GM12878 (cell line): ENCODE results near the gene SIGLEC12.

ENCODE experiments used
- CHD2 ChIP-seq: IDR thresholded peaks from 2 replicates; pipeline ENCODE4 v1.6.1; 2011; ENCODE audit warnings: low read depth, low read length, improper control_type of control experiment, borderline replicate concordance
- CTCF ChIP-seq, 3 experiments: IDR thresholded peaks in 2 of 3; conservative IDR thresholded peaks in 1 of 3; 2 replicates each; pipeline ENCODE4 v1.5.1; 2011; ENCODE audit warnings: low read depth in 3 of 3, low read length in 3 of 3, mild to moderate bottlenecking in 3 of 3, control low read depth in 2 of 3, moderate library complexity in 2 of 3, inconsistent platforms in 1 of 3, mixed read lengths in 1 of 3; ENCODE audit not compliant: control insufficient read depth in 2 of 3, insufficient read depth in 1 of 3; ENCODE audit errors: extremely low read depth in 1 of 3
- ELK1 ChIP-seq: IDR thresholded peaks from 2 replicates; pipeline ENCODE4 v1.6.1; 2012; ENCODE audit warnings: low read depth, low read length, improper control_type of control experiment
- ETV6 ChIP-seq, 2 experiments: fragments of 450-650 bp in 1 of 2; IDR thresholded peaks in 1 of 2; conservative IDR thresholded peaks in 1 of 2; 2 replicates each; pipeline ENCODE4 v1.6.1; 2014; ENCODE audit warnings: antibody characterized with exemption in 1 of 2, borderline replicate concordance in 1 of 2, low read depth in 1 of 2, mild to moderate bottlenecking in 1 of 2, moderate library complexity in 1 of 2
- EZH2 ChIP-seq: IDR thresholded peaks from 2 replicates; pipeline ENCODE4 v1.6.1; 2012; ENCODE audit warnings: low read depth, mild to moderate bottlenecking, control low read depth, inconsistent platforms, low read length, borderline replicate concordance; ENCODE audit not compliant: control insufficient read depth
- NRF1 ChIP-seq: conservative IDR thresholded peaks from 2 replicates; pipeline ENCODE4 v1.6.1; 2011; ENCODE audit warnings: mild to moderate bottlenecking, low read depth, low read length, improper control_type of control experiment
- POLR2A ChIP-seq: IDR thresholded peaks from 2 replicates; pipeline ENCODE4 v1.6.1; 2011; ENCODE audit warnings: low read depth, mild to moderate bottlenecking, low read length
- POLR2AphosphoS5 ChIP-seq: IDR thresholded peaks from 2 replicates; pipeline ENCODE4 v1.6.1; 2011; ENCODE audit warnings: mild to moderate bottlenecking, low read length, inconsistent platforms
- RAD21 ChIP-seq: IDR thresholded peaks from 2 replicates; pipeline ENCODE4 v1.6.1; 2011; ENCODE audit warnings: mild to moderate bottlenecking, low read depth, low read length, moderate library complexity; ENCODE audit not compliant: insufficient read depth
- RBBP5 ChIP-seq: fragments of 200-600 bp; sonication (generic); conservative IDR thresholded peaks from 2 replicates; pipeline ENCODE4 v1.6.1; 2016
- SP1 ChIP-seq: IDR thresholded peaks from one replicate; pipeline ENCODE4 v1.6.1; 2011; ENCODE audit warnings: low read depth, low read length
- SUZ12 ChIP-seq: fragments of 200-600 bp; sonication (generic); IDR thresholded peaks from one replicate; pipeline ENCODE4 v1.6.1; 2018; ENCODE audit warnings: antibody characterized with exemption, mild to moderate bottlenecking; ENCODE audit not compliant: unreplicated experiment
- YY1 ChIP-seq: IDR thresholded peaks from 2 replicates; pipeline ENCODE4 v1.6.1; 2011; ENCODE audit warnings: low read depth, mild to moderate bottlenecking, low read length
- ZZZ3 ChIP-seq: IDR thresholded peaks from 2 replicates; pipeline ENCODE4 v1.6.1; 2011; ENCODE audit warnings: low read depth; ENCODE audit not compliant: control insufficient read depth, insufficient read length

GRCh38 chr19:51503286-51503817 is 1.8 kb upstream of the SIGLEC12 start:
- TF ChIP-seq POLR2A: no peak
- TF ChIP-seq CTCF (IDR thresholded peaks at IDR 0.05 in 2 of 3, conservative IDR thresholded peaks at IDR 0.05 in 1 of 3; ENCODE audit: control insufficient read depth in 2 of 3, extremely low read depth in 1 of 3, insufficient read depth in 1 of 3, low read depth in 3 of 3, low read length in 3 of 3): no peak
- TF ChIP-seq SP1: no peak
- TF ChIP-seq RAD21: no peak
- TF ChIP-seq POLR2AphosphoS5: no peak
- TF ChIP-seq YY1: no peak
- TF ChIP-seq EZH2: no peak
- TF ChIP-seq CHD2: no peak
- no peak for TF ChIP-seq RBBP5
- no peak for TF ChIP-seq ELK1
- no peak for TF ChIP-seq NRF1
- no peak for TF ChIP-seq ETV6 (conservative IDR thresholded peaks at IDR 0.05 in 1 of 2, IDR thresholded peaks at IDR 0.05 in 1 of 2; ENCODE audit: borderline replicate concordance in 1 of 2, low read depth in 1 of 2)
- TF ChIP-seq SUZ12: no peak
- TF ChIP-seq ZZZ3: no peak
